Stimulated activated CD4-positive, alpha-beta T cell treated with anti-CD3 and anti-CD28 coated beads, Interleukin-1b, Interleukin-23, amount 100 ng/mL, for 24 hours (primary cell): Measurements from ENCODE around the gene IFIT3.
"Not testable (repeated sequence)": the region's sequence is repeated elsewhere in the genome, so short reads cannot be mapped to it uniquely, and the experiment has no call there.

Experiments used
- DNase-seq, 4 experiments: peaks; one replicate each; pipeline ENCODE4 v3.0.0-alpha.2; 2020; ENCODE audit warnings: low read depth in 4 of 4, low spot score in 1 of 4

The IFIT3 gene

GRCh38 chr10:89303161-89303560, 24.6 kb upstream of the IFIT3 start:
- DNase-seq: no peak

GRCh38 chr10:89304026-89304425, 23.8 kb upstream of the IFIT3 start:
- DNase-seq: no peak

GRCh38 chr10:89304446-89304845, 23.4 kb upstream of the IFIT3 start:
- no peak for DNase-seq

GRCh38 chr10:89304925-89305324, 22.9 kb upstream of the IFIT3 start:
- DNase-seq: no peak

- no peak for DNase-seq
Observed at GRCh38 chr10:89305766-89306433, 21.9 kb upstream of the IFIT3 start.

- no peak for DNase-seq
Observed at GRCh38 chr10:89306434-89307268, 21.1 kb upstream of the IFIT3 start.

- DNase-seq: no peak
Observed at GRCh38 chr10:89307269-89307577, 20.6 kb upstream of the IFIT3 start.

GRCh38 chr10:89308266-89308665, 19.5 kb upstream of the IFIT3 start:
- no peak for DNase-seq

GRCh38 chr10:89308736-89309135, 19.1 kb upstream of the IFIT3 start:
- DNase-seq: no peak

- no peak for DNase-seq
Observed at GRCh38 chr10:89309156-89310055, 18.4 kb upstream of the IFIT3 start.

- DNase-seq: no peak
Observed at GRCh38 chr10:89310056-89310893, 17.5 kb upstream of the IFIT3 start.

GRCh38 chr10:89312973-89313372, 14.8 kb upstream of the IFIT3 start:
- no peak for DNase-seq

GRCh38 chr10:89314676-89315075, 13.1 kb upstream of the IFIT3 start:
- DNase-seq: no peak

- DNase-seq: not testable (repeated sequence)
Observed at GRCh38 chr10:89318047-89318446, 9.8 kb upstream of the IFIT3 start.

GRCh38 chr10:89325081-89325480, 2.7 kb upstream of the IFIT3 start:
- not testable (repeated sequence) for DNase-seq

GRCh38 chr10:89325856-89326255, 1.9 kb upstream of the IFIT3 start:
- DNase-seq: not testable (repeated sequence)

GRCh38 chr10:89329151-89329550, 1.4 kb downstream of the IFIT3 start:
- no peak for DNase-seq

GRCh38 chr10:89330014-89330413, 2.2 kb downstream of the IFIT3 start:
- DNase-seq: not testable (repeated sequence)

GRCh38 chr10:89330537-89331212, 2.9 kb downstream of the IFIT3 start:
- no peak for DNase-seq

GRCh38 chr10:89331487-89332122, 3.8 kb downstream of the IFIT3 start:
- not testable (repeated sequence) for DNase-seq
